ENCODE data around the gene KIAA0040. TPM values are rescaled to one million over a fixed set of nuclear protein-coding genes. Genes with fewer than 3 reads are reported as not detected.

Gene KIAA0040
- total RNA-seq, 1 experiment from 2014 or later, result 24.9 TPM

DNA sequence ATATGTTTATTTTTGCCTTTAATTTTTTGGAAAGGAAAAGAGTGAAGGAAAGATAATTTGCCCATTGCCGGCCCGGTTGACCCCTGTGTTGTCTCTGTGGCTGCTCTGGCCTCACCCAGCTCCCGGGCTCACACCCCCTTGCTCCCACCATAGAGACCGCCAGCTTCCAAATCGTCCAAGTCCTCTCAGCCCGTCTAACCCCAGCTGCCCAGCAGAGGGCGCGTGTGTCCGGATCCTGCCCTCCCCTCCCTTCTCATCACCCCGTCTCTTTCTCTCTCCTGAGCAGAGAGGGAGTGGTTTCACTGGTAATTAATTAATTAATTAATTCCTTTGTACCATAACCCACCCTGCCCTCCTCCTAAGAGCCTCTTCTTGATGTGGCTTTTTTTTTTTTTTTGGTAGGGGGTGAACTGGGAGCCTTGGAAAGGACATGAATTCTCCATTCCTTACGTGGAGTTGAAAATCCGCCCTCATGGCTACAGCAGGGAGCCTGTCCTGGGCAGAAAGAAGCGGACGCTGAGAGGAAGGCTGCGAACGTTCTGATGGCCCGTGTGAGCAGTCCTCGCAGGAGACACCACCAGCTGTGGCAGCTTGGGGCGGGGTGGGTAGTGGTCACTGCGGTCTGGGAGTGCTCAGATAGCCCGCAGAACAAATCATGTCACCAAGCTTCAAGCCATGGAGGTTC, 45.9 kb downstream of the KIAA0040 start:
- peak; percentile 68 to 70 for DNase-seq
- ChIA-PET CTCF (interaction anchor here (0.7 to 2.9 kb wide), 7 partner anchors 9 to 351 kb away, joined by 3 to 13 read pairs (median 4); partner anchors contain the start of gene MRPS14), POLR2A (no interaction called here)
- H3K4me1 Mint-ChIP-seq (ENCODE audit: low read depth, unreplicated experiment), result no peaks in the 10 kb centered on the region
- no peaks in the 10 kb centered on the region for H3K36me3 Mint-ChIP-seq (ENCODE audit: insufficient read depth, unreplicated experiment)
- no peak overlapping the region for H3K27ac Mint-ChIP-seq (ENCODE audit: unreplicated experiment)
- intact Hi-C loops (cut with micrococcal nuclease; ENCODE audit: unreplicated experiment), result loop anchor here (1.0 kb wide), 1 partner anchor 117 kb away; no protein-coding TSS in a partner anchor
- no peaks in the 10 kb centered on the region for H3K27me3 ChIP-seq (replicated peaks; ENCODE audit: control insufficient read depth, insufficient read depth, low read length)
- no peak overlapping the region for H3K4me3 Mint-ChIP-seq (ENCODE audit: unreplicated experiment)
- no TSS peak for BruUV-seq (replicated peaks)
- TF ChIP-seq CTCF (IDR thresholded peaks at IDR 0.05; ENCODE audit: insufficient read depth in 1 of 2, low read depth in 1 of 2, low read length in 1 of 2, severe bottlenecking in 1 of 2, unreplicated experiment in 1 of 2), result peak; percentile 75 to 79
- H3K4me3 ChIP-seq (ENCODE audit: low read depth, low read length), result no peak overlapping the region
- peaks cover 8% of the 10 kb centered on the region; the same call in 1 of the 2 replicates for H3K4me1 ChIP-seq
- H3K9me3 Mint-ChIP-seq (ENCODE audit: unreplicated experiment), result no peaks in the 10 kb centered on the region
- no peaks in the 10 kb centered on the region for H3K9me3 ChIP-seq
- H3K27me3 Mint-ChIP-seq (ENCODE audit: insufficient read depth, unreplicated experiment), result no peaks in the 10 kb centered on the region
- H3K36me3 ChIP-seq (ENCODE audit: control insufficient read depth, insufficient read depth, low read length), result no peaks in the 10 kb centered on the region

DNA sequence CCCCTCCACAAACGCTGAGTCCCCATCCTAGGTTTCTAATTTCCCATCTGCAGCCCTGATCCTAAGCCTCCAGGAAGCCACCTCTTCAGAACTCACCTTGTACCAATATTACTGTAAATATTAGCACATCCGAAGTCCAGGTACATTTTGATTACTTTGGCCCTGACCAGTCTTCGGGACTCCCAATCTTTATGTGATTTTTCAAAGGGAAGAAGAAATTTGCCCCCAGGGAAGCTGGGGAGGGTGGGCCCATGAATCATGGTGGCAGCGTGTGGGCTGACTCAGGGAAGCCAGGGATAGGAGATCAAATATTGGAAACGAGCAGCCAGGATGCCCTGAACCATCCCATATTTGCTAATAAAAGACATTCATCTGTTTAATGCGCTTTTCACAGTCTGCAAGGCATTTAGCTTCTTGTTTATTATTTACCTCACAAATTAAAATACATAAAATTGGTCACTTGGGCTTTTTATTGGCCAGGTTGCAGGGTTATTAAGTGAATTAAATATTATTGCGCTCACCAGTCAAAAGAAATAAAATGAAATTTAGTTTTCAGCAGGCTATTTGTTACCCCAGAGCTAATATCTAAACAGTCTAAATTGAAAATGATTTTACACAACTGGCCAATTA, 46.6 kb downstream of the KIAA0040 start:
- Mint-ChIP-seq H3K27ac (ENCODE audit: unreplicated experiment) (no peak overlapping the region), H3K9me3 (ENCODE audit: unreplicated experiment) (no peaks in the 10 kb centered on the region), H3K36me3 (ENCODE audit: insufficient read depth, unreplicated experiment) (no peaks in the 10 kb centered on the region), H3K27me3 (ENCODE audit: insufficient read depth, unreplicated experiment) (no peaks in the 10 kb centered on the region), H3K4me3 (ENCODE audit: unreplicated experiment) (no peak overlapping the region), H3K4me1 (ENCODE audit: low read depth, unreplicated experiment) (no peaks in the 10 kb centered on the region)
- no peak overlapping the region for H3K4me3 ChIP-seq (ENCODE audit: low read depth, low read length)
- H3K9me3 ChIP-seq, result no peaks in the 10 kb centered on the region
- POLR2A ChIA-PET, result no interaction called here
- H3K27me3 ChIP-seq (replicated peaks; ENCODE audit: control insufficient read depth, insufficient read depth, low read length), result no peaks in the 10 kb centered on the region
- BruUV-seq (replicated peaks), result no TSS peak
- DNase-seq, result peak in 1 of 2 experiments; percentile 26
- CTCF ChIA-PET, result interaction anchor here (0.6 to 2.9 kb wide), 8 partner anchors 10 to 351 kb away, joined by 3 to 13 read pairs (median 4); partner anchors contain the start of gene MRPS14
- no peak for TF ChIP-seq CTCF (IDR thresholded peaks at IDR 0.05; ENCODE audit: insufficient read depth in 1 of 2, low read depth in 1 of 2, low read length in 1 of 2, severe bottlenecking in 1 of 2, unreplicated experiment in 1 of 2)
- intact Hi-C loops (cut with micrococcal nuclease; ENCODE audit: unreplicated experiment), result loop anchor here (1.0 kb wide), 1 partner anchor 117 kb away; no protein-coding TSS in a partner anchor
- H3K4me1 ChIP-seq, result peaks cover 8% of the 10 kb centered on the region; the same call in 1 of the 2 replicates
- no peaks in the 10 kb centered on the region for H3K36me3 ChIP-seq (ENCODE audit: control insufficient read depth, insufficient read depth, low read length)

DNA sequence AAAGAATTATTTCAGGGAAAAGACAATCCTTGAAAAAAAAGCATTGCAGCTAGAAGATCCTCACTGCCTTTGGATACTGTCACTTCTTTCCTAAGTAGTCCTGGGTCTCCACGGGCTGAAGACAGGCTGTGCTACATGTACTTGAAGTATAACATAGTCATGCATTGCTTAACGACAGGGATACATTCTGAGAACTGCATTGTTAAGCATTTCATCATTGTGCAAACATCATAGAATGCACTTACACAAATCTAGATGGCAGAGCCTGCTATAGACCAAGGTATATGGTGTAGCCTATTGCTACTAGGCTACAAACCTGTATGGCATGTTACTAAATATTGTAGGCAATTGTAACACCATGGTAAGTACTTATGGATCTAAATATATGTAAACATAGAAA, 54.0 kb downstream of the KIAA0040 start:
- no peaks in the 10 kb centered on the region for H3K4me1 ChIP-seq
- CTCF ChIA-PET, result no interaction called here
- no TSS peak for BruUV-seq (replicated peaks)
- TF ChIP-seq CTCF (IDR thresholded peaks at IDR 0.05; ENCODE audit: insufficient read depth in 1 of 2, low read depth in 1 of 2, low read length in 1 of 2, severe bottlenecking in 1 of 2, unreplicated experiment in 1 of 2), result no peak
- peak in 1 of 2 experiments; percentile 13 for DNase-seq
- Mint-ChIP-seq H3K36me3 (ENCODE audit: insufficient read depth, unreplicated experiment) (no peaks in the 10 kb centered on the region), H3K27me3 (ENCODE audit: insufficient read depth, unreplicated experiment) (peaks cover 6% of the 10 kb centered on the region), H3K4me1 (ENCODE audit: low read depth, unreplicated experiment) (no peaks in the 10 kb centered on the region), H3K4me3 (ENCODE audit: unreplicated experiment) (no peak overlapping the region), H3K9me3 (ENCODE audit: unreplicated experiment) (no peaks in the 10 kb centered on the region), H3K27ac (ENCODE audit: unreplicated experiment) (no peak overlapping the region)
- H3K36me3 ChIP-seq (ENCODE audit: control insufficient read depth, insufficient read depth, low read length), result no peaks in the 10 kb centered on the region
- no peaks in the 10 kb centered on the region for H3K27me3 ChIP-seq (replicated peaks; ENCODE audit: control insufficient read depth, insufficient read depth, low read length)
- POLR2A ChIA-PET, result no interaction called here
- no peak overlapping the region for H3K4me3 ChIP-seq (ENCODE audit: low read depth, low read length)
- H3K9me3 ChIP-seq, result no peaks in the 10 kb centered on the region
- intact Hi-C loops (cut with micrococcal nuclease; ENCODE audit: unreplicated experiment), result no loop called here

Measured in Caco-2 (cell line).